HCT116 (cell line): Measurements from ENCODE around the gene CARD14. TPM values are rescaled to one million over a fixed set of nuclear protein-coding genes. Genes with fewer than 3 reads are reported as not detected.

Source experiments
- ATAC-seq: fragments of 200-7000 bp; cut with Tn5 transposase; 2 replicates; pipeline ENCODE4 v1.9.1; 2020; ENCODE audit warnings: mild to moderate bottlenecking, moderate library complexity
- BruUV-seq: library from RNA; stranded (reverse); fragments of 400-500 nt; replicated peaks from 2 replicates; lab custom pipeline; 2021; lab: Mats Ljungman, UMichigan
- CTCF ChIA-PET: fragments of 300-600 bp; sonication (Branson Sonifier 250); formaldehyde crosslinking; loops from one replicate; lab custom pipeline; 2021; ENCODE audit warnings: antibody characterized with exemption; lab: Charles Lee
- POLR2A ChIA-PET: fragments of 300-600, 350-600 bp; sonication (Branson Sonifier 250); formaldehyde crosslinking; loops from one replicate; lab custom pipeline; 2021; ENCODE audit warnings: antibody characterized with exemption; lab: Charles Lee
- RAD21 ChIA-PET, 2 experiments: fragments of 300-600 bp; sonication (Branson Sonifier 250); formaldehyde crosslinking; loops; one replicate each; lab custom pipeline; 2023; ENCODE audit warnings: low total read pairs in 2 of 2; ENCODE audit not compliant: uncharacterized antibody in 2 of 2, unreplicated experiment in 2 of 2, low non-redundant PET in 1 of 2; lab: Charles Lee
- DNase-seq: peaks from one replicate; pipeline ENCODE4 v3.0.0-alpha.2; 2010; ENCODE audit warnings: low read depth, low spot score
- H2AFZ ChIP-seq: fragments of 200-600 bp; shearing (Covaris generic), sonication (generic); 2 replicates; pipeline ENCODE4 v1.6.1; 2017; ENCODE audit warnings: low read depth, mixed run types, mixed read lengths, antibody characterized with exemption, low read length; ENCODE audit not compliant: poor library complexity, severe bottlenecking
- H3K27ac ChIP-seq: 2 replicates; pipeline ENCODE4 v1.5.1; 2012; ENCODE audit warnings: low read depth, low read length
- H3K27me3 ChIP-seq: fragments of 200-600 bp; sonication (generic); 2 replicates; pipeline ENCODE4 v1.6.1; 2016; ENCODE audit warnings: mixed run types, low read length, mixed read lengths; ENCODE audit not compliant: insufficient read depth
- H3K36me3 ChIP-seq, 2 experiments: fragments of 200-500 bp in 1 of 2; fragments of 200-600 bp in 1 of 2; sonication (Bioruptor generic) in 1 of 2; sonication (generic) in 1 of 2; 2 replicates each; pipeline versions ENCODE4 v1.5.1 to v1.6.1; 2014 to 2016; ENCODE audit warnings: low read length in 2 of 2, inconsistent platforms in 1 of 2, mixed read lengths in 1 of 2, mixed run types in 1 of 2; ENCODE audit not compliant: insufficient read depth in 2 of 2, control insufficient read depth in 1 of 2
- H3K4me1 ChIP-seq, 2 experiments: fragments of 200-600 bp in 1 of 2; sonication (generic) in 1 of 2; 2 replicates each; pipeline versions ENCODE4 v1.5.1 to v1.6.1; 2012 to 2017; ENCODE audit warnings: low read length in 2 of 2, inconsistent platforms in 1 of 2, mild to moderate bottlenecking in 1 of 2, mixed read lengths in 1 of 2, mixed run types in 1 of 2, moderate library complexity in 1 of 2; ENCODE audit not compliant: insufficient read depth in 2 of 2, control insufficient read depth in 1 of 2
- H3K4me2 ChIP-seq: fragments of 200-600 bp; sonication (generic); 2 replicates; pipeline ENCODE4 v1.6.1; 2017; ENCODE audit warnings: mixed run types, low read length, mixed read lengths
- H3K4me3 ChIP-seq, 2 experiments: fragments of 200-600 bp in 1 of 2; sonication (generic) in 1 of 2; replicated peaks in 1 of 2; 2 replicates each; pipeline ENCODE4 v1.5.1; 2011 to 2016; ENCODE audit warnings: low read length in 2 of 2, control low read depth in 1 of 2, low read depth in 1 of 2, mild to moderate bottlenecking in 1 of 2, mixed read lengths in 1 of 2, mixed run types in 1 of 2
- H3K79me2 ChIP-seq: fragments of 200-600 bp; sonication (generic); 2 replicates; pipeline ENCODE4 v1.6.1; 2017; ENCODE audit warnings: mild to moderate bottlenecking, mixed run types, low read length, moderate library complexity, mixed read lengths; ENCODE audit not compliant: insufficient read depth
- H3K9ac ChIP-seq: fragments of 200-600 bp; sonication (generic); 2 replicates; pipeline ENCODE4 v1.6.1; 2016; ENCODE audit warnings: low read length, mixed read lengths
- H3K9me2 ChIP-seq: fragments of 200-600 bp; sonication (generic), shearing (Covaris generic); 2 replicates; pipeline ENCODE4 v1.6.1; 2017; ENCODE audit warnings: mixed run types, mild to moderate bottlenecking, moderate library complexity; ENCODE audit not compliant: insufficient read depth
- H3K9me3 ChIP-seq, 2 experiments: fragments of 200-500 bp in 1 of 2; fragments of 200-600 bp in 1 of 2; sonication (Bioruptor generic) in 1 of 2; sonication (generic) in 1 of 2; 2 replicates each; pipeline ENCODE4 v1.6.1; 2014 to 2017; ENCODE audit warnings: low read length in 2 of 2, mixed read lengths in 2 of 2, inconsistent platforms in 1 of 2, low read depth in 1 of 2, mild to moderate bottlenecking in 1 of 2, mixed run types in 1 of 2, moderate library complexity in 1 of 2; ENCODE audit not compliant: control insufficient read depth in 1 of 2, insufficient read depth in 1 of 2
- H4K20me1 ChIP-seq: fragments of 200-600 bp; sonication (generic), shearing (Covaris generic); 2 replicates; pipeline ENCODE4 v1.6.1; 2017; ENCODE audit warnings: mixed run types, mild to moderate bottlenecking, moderate library complexity; ENCODE audit not compliant: insufficient read depth
- CBX3 ChIP-seq: IDR thresholded peaks from 2 replicates; pipeline ENCODE4 v1.6.1; 2012; ENCODE audit warnings: low read depth
- CEBPB ChIP-seq: IDR thresholded peaks from 2 replicates; pipeline ENCODE4 v1.6.1; 2012; ENCODE audit warnings: low read depth
- EGR1 ChIP-seq: IDR thresholded peaks from 2 replicates; pipeline ENCODE4 v1.6.1; 2012; ENCODE audit warnings: low read depth
- EZH2 ChIP-seq: fragments of 200-600 bp; sonication (generic); IDR thresholded peaks from 2 replicates; pipeline ENCODE4 v1.6.1; 2017; ENCODE audit warnings: antibody characterized with exemption, mixed run types
- SP1 ChIP-seq: IDR thresholded peaks from 2 replicates; pipeline ENCODE4 v1.6.1; 2012; ENCODE audit warnings: low read depth
- ZNF274 ChIP-seq: fragments of 200-500 bp; sonication (Bioruptor generic); IDR thresholded peaks from 2 replicates; pipeline ENCODE4 v1.6.1; 2014; ENCODE audit warnings: mild to moderate bottlenecking, low read depth, low read length, inconsistent platforms
- intact Hi-C: fragments of 100-400 bp; cut with micrococcal nuclease; formaldehyde crosslinking; loops from 2 replicates; pipeline ENCODE4 v1.10.0; 2022
- total RNA-seq: library from RNA; stranded (reverse); gene quantifications from one replicate; pipeline ENCODE4 v1.2.1, GENCODE V29; 2021; ENCODE audit not compliant: unreplicated experiment
- TF ChIP-seq, protein P1 (sequence below): IDR thresholded peaks from 2 replicates; pipeline ENCODE4 v1.6.1; 2012
- TF ChIP-seq, protein P2 (sequence below), 3 experiments: fragments of 200-600 bp in 1 of 3; sonication (generic) in 1 of 3; IDR thresholded peaks in 2 of 3; conservative IDR thresholded peaks in 1 of 3; 2 replicates each; pipeline ENCODE4 v1.5.1; 2012 to 2017; ENCODE audit warnings: low read depth in 2 of 3, low read length in 2 of 3, antibody characterized with exemption in 1 of 3, borderline replicate concordance in 1 of 3, control low read depth in 1 of 3, mild to moderate bottlenecking in 1 of 3, mixed read lengths in 1 of 3, mixed run types in 1 of 3, moderate library complexity in 1 of 3; ENCODE audit not compliant: insufficient read depth in 1 of 3
- TF ChIP-seq, protein P3 (sequence below): IDR thresholded peaks from 2 replicates; pipeline ENCODE4 v1.6.1; 2012; ENCODE audit warnings: low read depth

CARD14 gene
- total RNA-seq, 1 experiment from 2014 or later: 0.25 TPM

- Histone ChIP-seq H3K79me2 (no peaks in the 10 kb centered on the region), H3K4me3 (no peak overlapping the region), H3K9me2 (no peaks in the 10 kb centered on the region), H3K27me3 (no peaks in the 10 kb centered on the region; the same call in 1 of the 2 replicates), H3K4me1 (no peaks in the 10 kb centered on the region), H2AFZ (no peak overlapping the region), H3K27ac (no peak overlapping the region), H3K9me3 (no peaks in the 10 kb centered on the region; a peak in 1 of 4 replicates), H3K4me2 (no peak overlapping the region), H3K9ac (no peak overlapping the region), H4K20me1 (no peaks in the 10 kb centered on the region), H3K36me3 (no peaks in the 10 kb centered on the region)
- ChIA-PET CTCF (no interaction called here), RAD21 (no interaction called here), POLR2A (no interaction called here)
- DNase-seq: no peak
- ATAC-seq: no peak
- BruUV-seq: no TSS peak
- intact Hi-C loops: loop anchor here (1.0 kb wide), 2 partner anchors 57 to 168 kb away; no protein-coding TSS in a partner anchor
- no peak for TF ChIP-seq CEBPB
- no peak for TF ChIP-seq SP1
- no peak for TF ChIP-seq EGR1
- no peak for TF ChIP-seq CBX3
These were observed 26.8 kb downstream of the CARD14 start for GRCh38 chr17:80196652-80197051.

- ATAC-seq: peak; percentile 16; the same call in 1 of the 2 replicates
These were observed 28.4 kb downstream of the CARD14 start for GRCh38 chr17:80198144-80198661.

More at GRCh38 chr17:80198144-80198661, 28.4 kb downstream of the CARD14 start:
- H3K9me2 ChIP-seq: no peaks in the 10 kb centered on the region
- intact Hi-C loops: no loop called here
- H4K20me1 ChIP-seq: no peaks in the 10 kb centered on the region
- H3K27ac ChIP-seq: no peak overlapping the region
- RAD21 ChIA-PET: no interaction called here
- H3K4me2 ChIP-seq: no peak overlapping the region
- no peaks in the 10 kb centered on the region for H3K4me1 ChIP-seq
- H2AFZ ChIP-seq: no peak overlapping the region
- H3K36me3 ChIP-seq: no peaks in the 10 kb centered on the region
- CTCF ChIA-PET: no interaction called here
- no TSS peak for BruUV-seq
- TF ChIP-seq SP1: no peak
- no peak for TF ChIP-seq ZNF274
- TF ChIP-seq, protein P1, sequence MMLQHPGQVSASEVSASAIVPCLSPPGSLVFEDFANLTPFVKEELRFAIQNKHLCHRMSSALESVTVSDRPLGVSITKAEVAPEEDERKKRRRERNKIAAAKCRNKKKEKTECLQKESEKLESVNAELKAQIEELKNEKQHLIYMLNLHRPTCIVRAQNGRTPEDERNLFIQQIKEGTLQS: no peak
- TF ChIP-seq, protein P2, sequence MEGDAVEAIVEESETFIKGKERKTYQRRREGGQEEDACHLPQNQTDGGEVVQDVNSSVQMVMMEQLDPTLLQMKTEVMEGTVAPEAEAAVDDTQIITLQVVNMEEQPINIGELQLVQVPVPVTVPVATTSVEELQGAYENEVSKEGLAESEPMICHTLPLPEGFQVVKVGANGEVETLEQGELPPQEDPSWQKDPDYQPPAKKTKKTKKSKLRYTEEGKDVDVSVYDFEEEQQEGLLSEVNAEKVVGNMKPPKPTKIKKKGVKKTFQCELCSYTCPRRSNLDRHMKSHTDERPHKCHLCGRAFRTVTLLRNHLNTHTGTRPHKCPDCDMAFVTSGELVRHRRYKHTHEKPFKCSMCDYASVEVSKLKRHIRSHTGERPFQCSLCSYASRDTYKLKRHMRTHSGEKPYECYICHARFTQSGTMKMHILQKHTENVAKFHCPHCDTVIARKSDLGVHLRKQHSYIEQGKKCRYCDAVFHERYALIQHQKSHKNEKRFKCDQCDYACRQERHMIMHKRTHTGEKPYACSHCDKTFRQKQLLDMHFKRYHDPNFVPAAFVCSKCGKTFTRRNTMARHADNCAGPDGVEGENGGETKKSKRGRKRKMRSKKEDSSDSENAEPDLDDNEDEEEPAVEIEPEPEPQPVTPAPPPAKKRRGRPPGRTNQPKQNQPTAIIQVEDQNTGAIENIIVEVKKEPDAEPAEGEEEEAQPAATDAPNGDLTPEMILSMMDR (IDR thresholded peaks at IDR 0.05 in 2 of 3, conservative IDR thresholded peaks at IDR 0.05 in 1 of 3; ENCODE audit: borderline replicate concordance in 1 of 3, insufficient read depth in 1 of 3, low read depth in 2 of 3, low read length in 2 of 3): no peak
- TF ChIP-seq CBX3: no peak
- TF ChIP-seq, protein P3, sequence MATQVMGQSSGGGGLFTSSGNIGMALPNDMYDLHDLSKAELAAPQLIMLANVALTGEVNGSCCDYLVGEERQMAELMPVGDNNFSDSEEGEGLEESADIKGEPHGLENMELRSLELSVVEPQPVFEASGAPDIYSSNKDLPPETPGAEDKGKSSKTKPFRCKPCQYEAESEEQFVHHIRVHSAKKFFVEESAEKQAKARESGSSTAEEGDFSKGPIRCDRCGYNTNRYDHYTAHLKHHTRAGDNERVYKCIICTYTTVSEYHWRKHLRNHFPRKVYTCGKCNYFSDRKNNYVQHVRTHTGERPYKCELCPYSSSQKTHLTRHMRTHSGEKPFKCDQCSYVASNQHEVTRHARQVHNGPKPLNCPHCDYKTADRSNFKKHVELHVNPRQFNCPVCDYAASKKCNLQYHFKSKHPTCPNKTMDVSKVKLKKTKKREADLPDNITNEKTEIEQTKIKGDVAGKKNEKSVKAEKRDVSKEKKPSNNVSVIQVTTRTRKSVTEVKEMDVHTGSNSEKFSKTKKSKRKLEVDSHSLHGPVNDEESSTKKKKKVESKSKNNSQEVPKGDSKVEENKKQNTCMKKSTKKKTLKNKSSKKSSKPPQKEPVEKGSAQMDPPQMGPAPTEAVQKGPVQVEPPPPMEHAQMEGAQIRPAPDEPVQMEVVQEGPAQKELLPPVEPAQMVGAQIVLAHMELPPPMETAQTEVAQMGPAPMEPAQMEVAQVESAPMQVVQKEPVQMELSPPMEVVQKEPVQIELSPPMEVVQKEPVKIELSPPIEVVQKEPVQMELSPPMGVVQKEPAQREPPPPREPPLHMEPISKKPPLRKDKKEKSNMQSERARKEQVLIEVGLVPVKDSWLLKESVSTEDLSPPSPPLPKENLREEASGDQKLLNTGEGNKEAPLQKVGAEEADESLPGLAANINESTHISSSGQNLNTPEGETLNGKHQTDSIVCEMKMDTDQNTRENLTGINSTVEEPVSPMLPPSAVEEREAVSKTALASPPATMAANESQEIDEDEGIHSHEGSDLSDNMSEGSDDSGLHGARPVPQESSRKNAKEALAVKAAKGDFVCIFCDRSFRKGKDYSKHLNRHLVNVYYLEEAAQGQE: no peak
- TF ChIP-seq EZH2: no peak
- H3K9me3 ChIP-seq: no peaks in the 10 kb centered on the region; a peak in 1 of 4 replicates
- POLR2A ChIA-PET: no interaction called here
- H3K9ac ChIP-seq: no peak overlapping the region
- H3K79me2 ChIP-seq: no peaks in the 10 kb centered on the region
- no peaks in the 10 kb centered on the region for H3K27me3 ChIP-seq
- DNase-seq: no peak
- no peak overlapping the region for H3K4me3 ChIP-seq
